ENCODE data around the gene KANSL2.

- TF ChIP-seq, protein P1, sequence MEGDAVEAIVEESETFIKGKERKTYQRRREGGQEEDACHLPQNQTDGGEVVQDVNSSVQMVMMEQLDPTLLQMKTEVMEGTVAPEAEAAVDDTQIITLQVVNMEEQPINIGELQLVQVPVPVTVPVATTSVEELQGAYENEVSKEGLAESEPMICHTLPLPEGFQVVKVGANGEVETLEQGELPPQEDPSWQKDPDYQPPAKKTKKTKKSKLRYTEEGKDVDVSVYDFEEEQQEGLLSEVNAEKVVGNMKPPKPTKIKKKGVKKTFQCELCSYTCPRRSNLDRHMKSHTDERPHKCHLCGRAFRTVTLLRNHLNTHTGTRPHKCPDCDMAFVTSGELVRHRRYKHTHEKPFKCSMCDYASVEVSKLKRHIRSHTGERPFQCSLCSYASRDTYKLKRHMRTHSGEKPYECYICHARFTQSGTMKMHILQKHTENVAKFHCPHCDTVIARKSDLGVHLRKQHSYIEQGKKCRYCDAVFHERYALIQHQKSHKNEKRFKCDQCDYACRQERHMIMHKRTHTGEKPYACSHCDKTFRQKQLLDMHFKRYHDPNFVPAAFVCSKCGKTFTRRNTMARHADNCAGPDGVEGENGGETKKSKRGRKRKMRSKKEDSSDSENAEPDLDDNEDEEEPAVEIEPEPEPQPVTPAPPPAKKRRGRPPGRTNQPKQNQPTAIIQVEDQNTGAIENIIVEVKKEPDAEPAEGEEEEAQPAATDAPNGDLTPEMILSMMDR (IDR thresholded peaks at IDR 0.05): no peak
- TF ChIP-seq EZH2 (IDR thresholded peaks at IDR 0.05; ENCODE audit: borderline replicate concordance, insufficient read depth, low read depth, low read length, poor library complexity, severe bottlenecking): no peak
Observed at GRCh38 chr12:48681399-48681709, 684 bp downstream of the KANSL2 start.
